ENCODE measurements around the gene DNPH1. TPM values are rescaled to one million over a fixed set of nuclear protein-coding genes. Genes with fewer than 3 reads are reported as not detected.

Gene DNPH1
- total RNA-seq, 1 experiment from 2014 or later = 59.0 TPM

DNA sequence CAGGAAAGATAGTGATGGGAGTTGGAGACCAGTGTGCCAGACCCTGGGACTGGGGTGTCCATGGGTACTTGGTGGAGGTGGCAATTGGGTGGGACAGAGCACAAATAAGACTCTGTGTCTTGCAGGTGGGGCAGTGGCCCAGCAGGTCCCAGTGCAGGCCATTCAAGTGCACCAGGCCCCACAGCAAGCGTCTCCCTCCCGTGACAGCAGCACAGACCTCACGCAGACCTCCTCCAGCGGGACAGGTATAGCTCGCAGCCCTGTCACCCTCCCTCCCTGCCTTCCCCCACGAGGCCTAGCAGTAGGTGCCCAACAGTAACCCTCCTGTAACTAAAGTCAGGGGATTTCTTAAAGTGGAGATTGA is 52.9 kb downstream of the DNPH1 start:
- Histone ChIP-seq H3K4me1 (ENCODE audit: low read length) (peaks cover 37% of the 10 kb centered on the region), H4K20me1 (ENCODE audit: insufficient read depth, low read depth, low read length) (peaks cover 30% of the 10 kb centered on the region), H3K4me3 (ENCODE audit: low read length) (no peak overlapping the region), H3K9me2 (replicated peaks; ENCODE audit: insufficient read depth, low read length) (no peaks in the 10 kb centered on the region), H2AFZ (ENCODE audit: low read length) (no peak overlapping the region), H3K4me2 (ENCODE audit: low read depth, low read length, poor library complexity, severe bottlenecking) (no peak overlapping the region), H3K36me3 (ENCODE audit: insufficient read depth, low read length) (peaks cover 26% of the 10 kb centered on the region; the same call in 1 of the 2 replicates), H3K27me3 (ENCODE audit: low read length) (no peaks in the 10 kb centered on the region), H3K27ac (ENCODE audit: low read length) (no peak overlapping the region), H3K9me3 (ENCODE audit: low read length) (no peaks in the 10 kb centered on the region), H3K79me2 (ENCODE audit: low read length) (peaks cover 39% of the 10 kb centered on the region), H3K9ac (ENCODE audit: low read length) (no peak overlapping the region)
- no peak for DNase-seq

DNA sequence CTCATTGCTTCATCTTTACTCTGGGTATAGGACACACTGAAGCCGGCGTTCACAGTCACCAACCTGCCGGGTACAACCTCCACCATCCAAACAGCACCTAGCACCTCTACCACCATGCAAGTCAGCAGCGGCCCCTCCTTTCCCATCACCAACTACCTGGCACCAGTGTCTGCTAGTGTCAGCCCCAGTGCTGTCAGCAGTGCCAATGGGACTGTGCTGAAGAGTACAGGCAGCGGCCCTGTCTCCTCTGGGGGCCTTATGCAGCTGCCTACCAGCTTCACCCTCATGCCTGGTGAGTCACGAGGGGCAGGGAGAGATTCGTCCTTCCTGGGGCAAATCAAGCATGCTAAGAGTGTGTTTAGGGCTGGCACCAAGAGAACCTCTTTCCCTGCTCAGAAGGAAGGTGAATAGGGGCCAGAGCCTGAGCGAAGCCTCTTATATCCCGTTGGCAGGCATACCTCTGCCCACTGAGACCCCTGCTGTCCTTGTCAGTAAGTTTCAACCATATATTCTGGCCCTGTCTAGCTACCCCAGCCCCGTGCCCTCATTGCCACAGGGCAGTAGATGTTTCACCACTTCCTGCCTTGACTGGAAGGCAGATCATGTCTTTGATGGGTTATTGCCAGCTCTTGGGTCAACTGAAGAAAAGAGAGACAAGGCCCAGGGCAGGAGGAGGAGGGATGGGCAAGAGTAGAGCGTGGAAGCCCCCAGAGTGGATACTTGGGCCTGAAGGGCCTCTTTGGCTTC is 53.4 kb downstream of the DNPH1 start:
- H3K9me2 ChIP-seq (replicated peaks; ENCODE audit: insufficient read depth, low read length) = no peaks in the 10 kb centered on the region
- peaks cover 39% of the 10 kb centered on the region for H3K79me2 ChIP-seq (ENCODE audit: low read length)
- no peaks in the 10 kb centered on the region for H3K9me3 ChIP-seq (ENCODE audit: low read length)
- peaks cover 32% of the 10 kb centered on the region for H3K4me1 ChIP-seq (ENCODE audit: low read length)
- no peak overlapping the region for H2AFZ ChIP-seq (ENCODE audit: low read length)
- no peak overlapping the region for H3K27ac ChIP-seq (ENCODE audit: low read length)
- H3K36me3 ChIP-seq (ENCODE audit: insufficient read depth, low read length) = peaks cover 26% of the 10 kb centered on the region; the same call in 1 of the 2 replicates
- DNase-seq = no peak
- H3K4me3 ChIP-seq (ENCODE audit: low read length) = no peak overlapping the region
- H3K9ac ChIP-seq (ENCODE audit: low read length) = no peak overlapping the region
- H3K4me2 ChIP-seq (ENCODE audit: low read depth, low read length, poor library complexity, severe bottlenecking) = no peak overlapping the region
- peaks cover 30% of the 10 kb centered on the region for H4K20me1 ChIP-seq (ENCODE audit: insufficient read depth, low read depth, low read length)
- H3K27me3 ChIP-seq (ENCODE audit: low read length) = no peaks in the 10 kb centered on the region

Other genes starting within 250 kb of the DNPH1 start
- 34.8 and 39.8 TPM in 2 replicates for gene PPP2R5D, start 244.9 kb downstream of the DNPH1 start, total RNA-seq (2014; rRNA removed; shearing (Covaris generic); ENCODE audit: low replicate concordance)
- gene MEA1, start 215.5 kb downstream of the DNPH1 start, total RNA-seq (2014; rRNA removed; shearing (Covaris generic); ENCODE audit: low replicate concordance) = 51.7 and 113 TPM in 2 replicates
- 53.7 and 81.1 TPM in 2 replicates for gene KLHDC3, start 215.2 kb downstream of the DNPH1 start, total RNA-seq (2014; rRNA removed; shearing (Covaris generic); ENCODE audit: low replicate concordance)
- 31.5 and 46.2 TPM in 2 replicates for gene RRP36, start 207.9 kb downstream of the DNPH1 start, total RNA-seq (2014; rRNA removed; shearing (Covaris generic); ENCODE audit: low replicate concordance)
- 20.2 and 22.2 TPM in 2 replicates for gene CUL7, start 175.6 kb downstream of the DNPH1 start, total RNA-seq (2014; rRNA removed; shearing (Covaris generic); ENCODE audit: low replicate concordance)
- 21.3 and 40.9 TPM in 2 replicates for gene MRPL2, start 170.0 kb downstream of the DNPH1 start, total RNA-seq (2014; rRNA removed; shearing (Covaris generic); ENCODE audit: low replicate concordance)
- 13.8 and 29.3 TPM in 2 replicates for gene KLC4, start 169.8 kb downstream of the DNPH1 start, total RNA-seq (2014; rRNA removed; shearing (Covaris generic); ENCODE audit: low replicate concordance)
- 3.3 and 5.3 TPM in 2 replicates for gene PTK7, start 153.2 kb downstream of the DNPH1 start, total RNA-seq (2014; rRNA removed; shearing (Covaris generic); ENCODE audit: low replicate concordance)
- gene SRF, start 58.2 kb downstream of the DNPH1 start, total RNA-seq (2014; rRNA removed; shearing (Covaris generic); ENCODE audit: low replicate concordance) = 27.4 and 42.5 TPM in 2 replicates
- 34.9 and 64.6 TPM in 2 replicates for gene CUL9, start 47.3 kb downstream of the DNPH1 start, total RNA-seq (2014; rRNA removed; shearing (Covaris generic); ENCODE audit: low replicate concordance)
- gene TTBK1, start 14.0 kb upstream of the DNPH1 start, total RNA-seq (2014; rRNA removed; shearing (Covaris generic); ENCODE audit: low replicate concordance) = 0.34 and 1.2 TPM in 2 replicates
- not detected in 2 replicates for gene SLC22A7, start 68.8 kb upstream of the DNPH1 start, total RNA-seq (2014; rRNA removed; shearing (Covaris generic); ENCODE audit: low replicate concordance)
- 55.0 and 56.8 TPM in 2 replicates for gene CRIP3, start 79.3 kb upstream of the DNPH1 start, total RNA-seq (2014; rRNA removed; shearing (Covaris generic); ENCODE audit: low replicate concordance)
- gene ZNF318, start 140.2 kb upstream of the DNPH1 start, total RNA-seq (2014; rRNA removed; shearing (Covaris generic); ENCODE audit: low replicate concordance) = 54.5 and 61.8 TPM in 2 replicates
- gene ABCC10, start 198.1 kb upstream of the DNPH1 start, total RNA-seq (2014; rRNA removed; shearing (Covaris generic); ENCODE audit: low replicate concordance) = 33.5 and 44.4 TPM in 2 replicates
- gene DLK2, start 226.1 kb upstream of the DNPH1 start, total RNA-seq (2014; rRNA removed; shearing (Covaris generic); ENCODE audit: low replicate concordance) = 1.5 and 3.1 TPM in 2 replicates
- gene TJAP1, start 248.1 kb upstream of the DNPH1 start, total RNA-seq (2014; rRNA removed; shearing (Covaris generic); ENCODE audit: low replicate concordance) = 16.3 and 17.3 TPM in 2 replicates

Data from Karpas-422 (cell line).